Calu3 (cell line): Measurements from ENCODE around the gene POLR1D. TPM values are rescaled to one million over a fixed set of nuclear protein-coding genes. Genes with fewer than 3 reads are reported as not detected.

Experiments used
- BruUV-seq: library from RNA; stranded (reverse); fragments of 400-500 nt; replicated peaks from 2 replicates; lab custom pipeline; 2021; lab: Mats Ljungman, UMichigan
- CTCF ChIA-PET: fragments of 300-600 bp; sonication (Branson Sonifier 250); formaldehyde crosslinking; loops from one replicate; lab custom pipeline; 2022; ENCODE audit warnings: antibody characterized with exemption; lab: Charles Lee
- DNase-seq: peaks from one replicate; pipeline ENCODE4 v3.0.0; 2022
- H3K27ac Mint-ChIP-seq: one replicate; pipeline ENCODE4 v1.8.0; 2022; ENCODE audit warnings: mixed read lengths; ENCODE audit not compliant: unreplicated experiment
- H3K27me3 Mint-ChIP-seq: one replicate; pipeline ENCODE4 v1.8.0; 2022; ENCODE audit warnings: mixed read lengths; ENCODE audit not compliant: unreplicated experiment
- H3K36me3 Mint-ChIP-seq: one replicate; pipeline ENCODE4 v1.8.0; 2022; ENCODE audit warnings: mild to moderate bottlenecking, moderate library complexity, mixed read lengths; ENCODE audit not compliant: insufficient read depth, unreplicated experiment
- H3K4me1 Mint-ChIP-seq: one replicate; pipeline ENCODE4 v1.8.0; 2022; ENCODE audit warnings: mild to moderate bottlenecking, low read depth, mixed read lengths; ENCODE audit not compliant: unreplicated experiment
- H3K4me3 Mint-ChIP-seq: one replicate; pipeline ENCODE4 v1.8.0; 2022; ENCODE audit warnings: mild to moderate bottlenecking, low read depth, moderate library complexity, mixed read lengths; ENCODE audit not compliant: unreplicated experiment
- H3K9me3 Mint-ChIP-seq: one replicate; pipeline ENCODE4 v1.8.0; 2022; ENCODE audit warnings: low read depth, mixed read lengths; ENCODE audit not compliant: unreplicated experiment
- CTCF ChIP-seq: fragments of 200-600 bp; IDR thresholded peaks from one replicate; pipeline ENCODE4 v1.8.0; 2022; ENCODE audit warnings: antibody characterized with exemption; ENCODE audit not compliant: unreplicated experiment
- intact Hi-C: fragments of 100-400 bp; cut with micrococcal nuclease; formaldehyde crosslinking; loops from one replicate; pipeline ENCODE4 v1.10.0; 2022; ENCODE audit not compliant: unreplicated experiment
- total RNA-seq: library from RNA; stranded (reverse); gene quantifications from 2 replicates; pipeline ENCODE4 v1.2.3, GENCODE V29; 2022

POLR1D gene
- total RNA-seq, 1 experiment from 2014 or later: 97.7 TPM

- peaks cover 12% of the 10 kb centered on the region for H3K4me1 Mint-ChIP-seq
- no peak overlapping the region for H3K27ac Mint-ChIP-seq
- no peaks in the 10 kb centered on the region for H3K27me3 Mint-ChIP-seq
These were observed 21.7 kb upstream of the POLR1D start for GRCh38 chr13:27599845-27600553.

GRCh38 chr13:27600711-27601110 is 21.0 kb upstream of the POLR1D start:
- H3K9me3 Mint-ChIP-seq: no peaks in the 10 kb centered on the region
- no peak overlapping the region for H3K4me3 Mint-ChIP-seq
- H3K27me3 Mint-ChIP-seq: no peaks in the 10 kb centered on the region
- TF ChIP-seq CTCF: no peak
- DNase-seq: no peak
- H3K4me1 Mint-ChIP-seq: peaks cover 19% of the 10 kb centered on the region
- intact Hi-C loops: no loop called here
- H3K27ac Mint-ChIP-seq: no peak overlapping the region
- CTCF ChIA-PET: interaction anchor here (0.6 kb wide), 1 partner anchor 1438 kb away, joined by 3 read pairs; no protein-coding TSS in a partner anchor
- BruUV-seq: no TSS peak
- no peaks in the 10 kb centered on the region for H3K36me3 Mint-ChIP-seq

More at GRCh38 chr13:27599845-27600553, 21.7 kb upstream of the POLR1D start:
- TF ChIP-seq CTCF: no peak
- Mint-ChIP-seq H3K36me3 (no peaks in the 10 kb centered on the region), H3K4me3 (no peak overlapping the region), H3K9me3 (no peaks in the 10 kb centered on the region)
- BruUV-seq: no TSS peak
- peak; percentile 33 for DNase-seq
- CTCF ChIA-PET: no interaction called here
- intact Hi-C loops: no loop called here

- no TSS peak for BruUV-seq
- H3K36me3 Mint-ChIP-seq: no peaks in the 10 kb centered on the region
- CTCF ChIA-PET: no interaction called here
- H3K27me3 Mint-ChIP-seq: no peaks in the 10 kb centered on the region
- peaks cover 24% of the 10 kb centered on the region for H3K4me1 Mint-ChIP-seq
- intact Hi-C loops: no loop called here
- no peaks in the 10 kb centered on the region for H3K9me3 Mint-ChIP-seq
- no peak overlapping the region for H3K27ac Mint-ChIP-seq
- no peak for TF ChIP-seq CTCF
- H3K4me3 Mint-ChIP-seq: no peak overlapping the region
- DNase-seq: no peak
These were observed 20.5 kb upstream of the POLR1D start for GRCh38 chr13:27601208-27601607.

GRCh38 chr13:27601803-27602202 is 19.9 kb upstream of the POLR1D start:
- intact Hi-C loops: no loop called here
- Mint-ChIP-seq H3K9me3 (no peaks in the 10 kb centered on the region), H3K27me3 (no peaks in the 10 kb centered on the region), H3K36me3 (no peaks in the 10 kb centered on the region), H3K4me3 (no peak overlapping the region), H3K4me1 (peaks cover 30% of the 10 kb centered on the region), H3K27ac (no peak overlapping the region)
- no TSS peak for BruUV-seq
- no peak for DNase-seq
- no peak for TF ChIP-seq CTCF
- CTCF ChIA-PET: interaction anchor here (0.7 kb wide), 1 partner anchor 95 kb away, joined by 3 read pairs; no protein-coding TSS in a partner anchor
